HepG2 (cell line): ENCODE measurements around the gene NAA35.

Source experiments
- ARID2 ChIP-seq: sonication (generic); formaldehyde crosslinking; IDR thresholded peaks from 2 replicates; pipeline ENCODE4 v1.8.1; 2022; ENCODE audit warnings: mild to moderate bottlenecking, missing genetic modification reagents, borderline replicate concordance
- CHD2 ChIP-seq: IDR thresholded peaks from 2 replicates; pipeline ENCODE4 v1.6.1; 2011; ENCODE audit warnings: low read depth, low read length, improper control_type of control experiment
- EZH2 ChIP-seq: conservative IDR thresholded peaks from 2 replicates; pipeline ENCODE4 v1.6.1; 2012; ENCODE audit warnings: mild to moderate bottlenecking, low read depth, low read length, moderate library complexity
- HOXA7 ChIP-seq: sonication (generic); formaldehyde crosslinking; IDR thresholded peaks from 2 replicates; pipeline ENCODE4 v1.8.1; 2022; ENCODE audit warnings: mild to moderate bottlenecking, missing genetic modification reagents, moderate library complexity
- MYNN ChIP-seq: sonication (generic); formaldehyde crosslinking; IDR thresholded peaks from 2 replicates; pipeline ENCODE4 v1.4.0; 2020; ENCODE audit warnings: mild to moderate bottlenecking, low read depth, missing genetic modification reagents
- SNAPC2 ChIP-seq: sonication (generic); formaldehyde crosslinking; IDR thresholded peaks from 2 replicates; pipeline ENCODE4 v1.8.1; 2022; ENCODE audit warnings: mild to moderate bottlenecking, missing genetic modification reagents
- SRF ChIP-seq: IDR thresholded peaks from 2 replicates; pipeline ENCODE4 v1.6.1; 2011; ENCODE audit warnings: mild to moderate bottlenecking, low read depth, low read length, moderate library complexity
- ZNF672 ChIP-seq: sonication (generic); formaldehyde crosslinking; IDR thresholded peaks from 2 replicates; pipeline ENCODE4 v1.8.1; 2022; ENCODE audit warnings: missing genetic modification reagents
- TF ChIP-seq, protein P1 (sequence below): sonication (generic); formaldehyde crosslinking; IDR thresholded peaks from 2 replicates; pipeline ENCODE4 v1.8.1; 2023; ENCODE audit warnings: mild to moderate bottlenecking, missing genetic modification reagents
- TF ChIP-seq, protein P2 (sequence below): sonication (generic); formaldehyde crosslinking; IDR thresholded peaks from 2 replicates; pipeline ENCODE4 v1.4.0; 2020; ENCODE audit warnings: missing genetic modification reagents
- TF ChIP-seq, protein P3 (sequence below): IDR thresholded peaks from 2 replicates; pipeline ENCODE4 v1.6.1; 2012; ENCODE audit warnings: low read length, improper control_type of control experiment

DNA sequence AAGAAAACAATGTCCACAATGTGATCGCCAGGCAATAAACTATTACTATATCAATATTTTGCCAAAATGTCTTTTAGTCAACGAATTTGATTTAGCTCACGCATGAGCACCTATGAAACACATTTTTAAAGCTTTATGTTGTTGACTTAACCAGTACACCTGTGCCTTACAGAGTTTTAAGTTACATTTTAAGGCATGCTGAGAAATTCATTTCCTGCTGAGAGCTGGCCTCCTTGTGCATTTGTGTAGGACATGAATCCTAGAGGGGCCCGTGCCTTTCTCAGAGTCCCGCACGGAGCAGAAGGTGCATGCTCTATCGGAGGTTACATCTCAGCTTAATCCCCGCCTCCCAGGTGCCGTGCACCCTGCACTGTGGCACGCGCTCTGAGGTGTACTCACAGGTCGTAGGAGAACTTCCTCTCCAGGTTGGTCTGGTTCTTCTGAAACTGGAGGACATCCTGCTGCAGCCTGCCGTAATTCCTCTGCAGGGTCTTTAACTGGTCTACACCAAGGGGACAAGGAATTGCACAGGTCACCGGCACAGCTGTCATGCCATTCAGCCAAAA, 105.2 kb downstream of the NAA35 start:
- TF ChIP-seq, protein P1, sequence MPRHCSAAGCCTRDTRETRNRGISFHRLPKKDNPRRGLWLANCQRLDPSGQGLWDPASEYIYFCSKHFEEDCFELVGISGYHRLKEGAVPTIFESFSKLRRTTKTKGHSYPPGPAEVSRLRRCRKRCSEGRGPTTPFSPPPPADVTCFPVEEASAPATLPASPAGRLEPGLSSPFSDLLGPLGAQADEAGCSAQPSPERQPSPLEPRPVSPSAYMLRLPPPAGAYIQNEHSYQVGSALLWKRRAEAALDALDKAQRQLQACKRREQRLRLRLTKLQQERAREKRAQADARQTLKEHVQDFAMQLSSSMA (CRISPR knock-in tag), result no peak
- no peak for TF ChIP-seq EZH2
- no peak for TF ChIP-seq ZNF672
- TF ChIP-seq, protein P2, sequence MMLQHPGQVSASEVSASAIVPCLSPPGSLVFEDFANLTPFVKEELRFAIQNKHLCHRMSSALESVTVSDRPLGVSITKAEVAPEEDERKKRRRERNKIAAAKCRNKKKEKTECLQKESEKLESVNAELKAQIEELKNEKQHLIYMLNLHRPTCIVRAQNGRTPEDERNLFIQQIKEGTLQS, result no peak
- TF ChIP-seq, protein P3, sequence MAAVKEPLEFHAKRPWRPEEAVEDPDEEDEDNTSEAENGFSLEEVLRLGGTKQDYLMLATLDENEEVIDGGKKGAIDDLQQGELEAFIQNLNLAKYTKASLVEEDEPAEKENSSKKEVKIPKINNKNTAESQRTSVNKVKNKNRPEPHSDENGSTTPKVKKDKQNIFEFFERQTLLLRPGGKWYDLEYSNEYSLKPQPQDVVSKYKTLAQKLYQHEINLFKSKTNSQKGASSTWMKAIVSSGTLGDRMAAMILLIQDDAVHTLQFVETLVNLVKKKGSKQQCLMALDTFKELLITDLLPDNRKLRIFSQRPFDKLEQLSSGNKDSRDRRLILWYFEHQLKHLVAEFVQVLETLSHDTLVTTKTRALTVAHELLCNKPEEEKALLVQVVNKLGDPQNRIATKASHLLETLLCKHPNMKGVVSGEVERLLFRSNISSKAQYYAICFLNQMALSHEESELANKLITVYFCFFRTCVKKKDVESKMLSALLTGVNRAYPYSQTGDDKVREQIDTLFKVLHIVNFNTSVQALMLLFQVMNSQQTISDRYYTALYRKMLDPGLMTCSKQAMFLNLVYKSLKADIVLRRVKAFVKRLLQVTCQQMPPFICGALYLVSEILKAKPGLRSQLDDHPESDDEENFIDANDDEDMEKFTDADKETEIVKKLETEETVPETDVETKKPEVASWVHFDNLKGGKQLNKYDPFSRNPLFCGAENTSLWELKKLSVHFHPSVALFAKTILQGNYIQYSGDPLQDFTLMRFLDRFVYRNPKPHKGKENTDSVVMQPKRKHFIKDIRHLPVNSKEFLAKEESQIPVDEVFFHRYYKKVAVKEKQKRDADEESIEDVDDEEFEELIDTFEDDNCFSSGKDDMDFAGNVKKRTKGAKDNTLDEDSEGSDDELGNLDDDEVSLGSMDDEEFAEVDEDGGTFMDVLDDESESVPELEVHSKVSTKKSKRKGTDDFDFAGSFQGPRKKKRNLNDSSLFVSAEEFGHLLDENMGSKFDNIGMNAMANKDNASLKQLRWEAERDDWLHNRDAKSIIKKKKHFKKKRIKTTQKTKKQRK, result no peak
- no peak for TF ChIP-seq SRF
- TF ChIP-seq ARID2 (CRISPR knock-in tag), result no peak
- TF ChIP-seq SNAPC2 (CRISPR knock-in tag), result no peak
- TF ChIP-seq CHD2, result no peak
- TF ChIP-seq MYNN (CRISPR knock-in tag), result no peak
- TF ChIP-seq HOXA7 (CRISPR knock-in tag), result no peak
